HL-60 (cell line): ENCODE results near the gene CHD9.

Experiments used
- DNase-seq, 2 experiments: peaks; one replicate each; pipeline ENCODE4 v3.0.0-alpha.2; 2010 to 2020; ENCODE audit warnings: low read depth in 1 of 2, low spot score in 1 of 2
- H3K27ac ChIP-seq: fragments of 250-450 bp; sonication (Bioruptor Pico); replicated peaks from 2 replicates; pipeline ENCODE4 v1.5.1; 2020; ENCODE audit warnings: mild to moderate bottlenecking, moderate library complexity
- H3K27me3 ChIP-seq: fragments of 250-450 bp; sonication (Bioruptor Pico); 2 replicates; pipeline ENCODE4 v1.5.1; 2021; ENCODE audit warnings: mild to moderate bottlenecking, moderate library complexity; ENCODE audit not compliant: insufficient read depth, poor library complexity, severe bottlenecking
- H3K4me3 ChIP-seq: replicated peaks from 2 replicates; pipeline ENCODE4 v1.5.1; 2011; ENCODE audit warnings: mild to moderate bottlenecking, control low read depth, low read length; ENCODE audit not compliant: insufficient read depth
- CTCF ChIP-seq: IDR thresholded peaks from one replicate; pipeline ENCODE4 v1.5.1; 2011; ENCODE audit warnings: low read length, control low read depth, inconsistent platforms; ENCODE audit not compliant: insufficient read depth
- GABPA ChIP-seq: IDR thresholded peaks from 2 replicates; pipeline ENCODE4 v1.6.1; 2012; ENCODE audit warnings: low read depth
- POLR2AphosphoS5 ChIP-seq: IDR thresholded peaks from 2 replicates; pipeline ENCODE4 v1.6.1; 2012; ENCODE audit warnings: low read depth
- REST ChIP-seq: IDR thresholded peaks from 2 replicates; pipeline ENCODE4 v1.6.1; 2012; ENCODE audit warnings: low read depth; ENCODE audit not compliant: insufficient replicate concordance
- SPI1 ChIP-seq: IDR thresholded peaks from 2 replicates; pipeline ENCODE4 v1.6.1; 2012; ENCODE audit warnings: low read depth, mild to moderate bottlenecking, borderline replicate concordance

Gene CHD9

GRCh38 chr16:53018834-53019416 is 35.9 kb upstream of the CHD9 start:
- H3K4me3 ChIP-seq: no peak overlapping the region
- H3K27me3 ChIP-seq: no peaks in the 10 kb centered on the region
- DNase-seq: no peak
- TF ChIP-seq GABPA (no peak), SPI1 (no peak), CTCF (no peak), POLR2AphosphoS5 (no peak), REST (no peak)
- H3K27ac ChIP-seq: no peak overlapping the region

- TF ChIP-seq CTCF (peak; percentile 7), POLR2AphosphoS5 (no peak), SPI1 (no peak)
These were observed 32.4 kb upstream of the CHD9 start for GRCh38 chr16:53022374-53022773.

GRCh38 chr16:53024045-53024444 is 30.7 kb upstream of the CHD9 start:
- Histone ChIP-seq H3K4me3 (no peak overlapping the region), H3K27ac (no peak overlapping the region), H3K27me3 (no peaks in the 10 kb centered on the region)
- TF ChIP-seq POLR2AphosphoS5 (no peak), SPI1 (no peak), GABPA (no peak), REST (no peak), CTCF (no peak)
- no peak for DNase-seq

More at GRCh38 chr16:53022374-53022773, 32.4 kb upstream of the CHD9 start:
- no peak overlapping the region for H3K27ac ChIP-seq
- H3K27me3 ChIP-seq: no peaks in the 10 kb centered on the region
- H3K4me3 ChIP-seq: no peak overlapping the region
- DNase-seq: peak in 1 of 2 experiments; percentile 21

GRCh38 chr16:53029971-53030370 is 24.8 kb upstream of the CHD9 start:
- Histone ChIP-seq H3K27ac (no peak overlapping the region), H3K27me3 (no peaks in the 10 kb centered on the region), H3K4me3 (no peak overlapping the region)
- no peak for TF ChIP-seq SPI1
- no peak for TF ChIP-seq GABPA
- no peak for TF ChIP-seq CTCF
- TF ChIP-seq POLR2AphosphoS5: no peak
- TF ChIP-seq REST: no peak
- no peak for DNase-seq
